CD4-positive, alpha-beta T cell treated with Interleukin-12 subunit alpha and Interleukin-12 subunit beta, for 1 hour (primary cell): ENCODE data around the gene ARMC9.
"Not testable (repeated sequence)": the region's sequence is repeated elsewhere in the genome, so short reads cannot be mapped to it uniquely, and the experiment has no call there.

Experiments used
- DNase-seq: peaks from one replicate; pipeline ENCODE4 v3.0.0-alpha.2; 2020

Gene ARMC9

DNA sequence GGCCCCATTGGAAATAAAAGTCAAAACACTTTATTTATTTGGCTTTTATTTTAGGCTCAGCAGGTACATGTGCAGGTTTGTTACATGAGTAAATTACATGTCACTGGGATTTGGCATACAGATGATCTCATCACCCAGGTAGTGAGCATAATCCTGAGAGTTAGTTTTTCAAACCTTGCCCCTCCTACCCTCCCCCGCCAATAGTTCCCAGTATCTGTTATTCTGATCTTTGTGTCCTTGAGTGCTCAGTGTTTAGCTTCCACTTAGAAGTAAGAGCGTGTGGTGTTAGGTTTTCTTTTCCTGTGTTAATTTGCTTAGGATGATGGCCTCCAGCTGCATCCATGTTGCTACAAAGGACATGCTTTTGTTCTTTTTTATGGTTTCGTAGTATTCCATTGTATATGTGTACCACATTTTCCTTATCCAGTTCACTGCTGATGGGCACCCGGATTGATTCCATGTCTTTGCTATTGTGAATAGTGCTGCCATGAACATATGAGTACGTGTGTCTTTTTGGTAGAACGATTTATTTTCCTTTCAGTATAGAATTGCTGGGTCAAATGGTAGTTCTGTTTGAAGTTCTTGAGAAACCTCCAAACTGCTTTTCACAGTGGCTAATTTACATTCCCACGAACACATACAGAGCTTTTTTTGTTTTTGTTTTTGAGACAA lies 47.9 kb downstream of the ARMC9 start:
- no peak for DNase-seq

GRCh38 chr2:231250146-231250545 lies 51.7 kb downstream of the ARMC9 start:
- DNase-seq = no peak

GRCh38 chr2:231250698-231251097 lies 52.3 kb downstream of the ARMC9 start:
- DNase-seq = no peak

GRCh38 chr2:231253292-231253691 lies 54.9 kb downstream of the ARMC9 start:
- not testable (repeated sequence) for DNase-seq

- DNase-seq = no peak
Observed at GRCh38 chr2:231256494-231256893, 58.1 kb downstream of the ARMC9 start.

DNA sequence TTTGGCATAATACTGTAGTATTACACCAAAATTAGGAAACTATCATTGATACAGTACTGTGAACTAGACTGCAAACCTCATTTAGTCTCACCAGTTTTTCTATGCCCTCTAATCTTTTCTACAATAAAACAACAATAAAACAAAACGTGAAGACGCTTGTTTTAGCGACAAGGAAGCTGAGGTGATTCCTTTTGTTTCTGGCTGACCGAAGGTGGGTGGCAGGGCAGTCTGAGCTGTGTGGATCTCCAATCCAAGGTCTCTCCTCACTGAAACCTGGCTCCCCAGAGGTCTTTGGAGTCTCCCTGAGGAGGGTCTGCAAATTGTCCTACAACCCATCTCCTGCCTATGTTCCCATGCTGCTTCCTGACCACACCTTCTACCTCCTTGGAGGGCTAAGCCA lies 59.3 kb downstream of the ARMC9 start:
- DNase-seq = no peak

- no peak for DNase-seq
Observed at GRCh38 chr2:231258701-231259100, 60.3 kb downstream of the ARMC9 start.

GRCh38 chr2:231259104-231259503 lies 60.7 kb downstream of the ARMC9 start:
- peak; percentile 21 for DNase-seq

DNA sequence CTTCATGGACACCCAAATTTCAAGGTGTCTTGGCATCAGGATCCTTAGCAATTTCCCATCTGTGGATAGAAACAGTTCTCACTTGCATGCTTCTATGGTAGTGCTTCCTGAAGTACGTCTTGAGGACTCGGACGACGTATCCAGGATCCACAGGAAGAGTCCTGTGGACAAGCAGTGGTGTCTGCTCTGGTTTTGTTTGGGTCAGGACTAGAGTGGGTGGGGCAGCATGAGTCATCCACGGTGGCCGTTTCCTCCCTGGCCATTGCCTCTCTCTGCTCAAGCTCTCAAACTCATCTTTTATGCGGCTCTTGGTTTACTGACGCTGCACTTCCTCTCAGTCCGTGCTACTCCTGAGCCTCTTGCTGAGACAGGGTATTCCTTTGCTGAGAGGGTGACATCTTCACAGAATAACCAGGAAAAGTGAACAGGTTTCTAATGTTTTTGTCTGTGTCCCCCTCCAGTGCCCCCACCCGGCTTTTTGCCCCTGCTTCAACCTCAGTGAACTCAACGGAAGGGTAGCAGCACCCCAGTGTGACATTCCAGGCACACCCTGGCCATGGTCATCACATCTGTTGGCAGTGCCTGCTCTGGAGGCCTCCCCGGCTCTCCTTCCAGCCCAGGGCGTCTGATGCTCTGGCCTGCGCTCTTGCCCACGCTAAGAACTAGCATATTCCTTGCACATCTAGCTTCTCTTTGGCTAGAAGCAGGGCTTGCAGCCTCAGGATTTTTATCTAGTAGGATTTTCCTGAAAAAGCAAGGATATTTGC lies 62.2 kb downstream of the ARMC9 start:
- DNase-seq = no peak

GRCh38 chr2:231263118-231263831 lies 64.8 kb downstream of the ARMC9 start:
- DNase-seq = no peak

GRCh38 chr2:231270221-231271114 lies 72.0 kb downstream of the ARMC9 start:
- DNase-seq = no peak

GRCh38 chr2:231272991-231273390 lies 74.6 kb downstream of the ARMC9 start:
- DNase-seq = no peak

DNA sequence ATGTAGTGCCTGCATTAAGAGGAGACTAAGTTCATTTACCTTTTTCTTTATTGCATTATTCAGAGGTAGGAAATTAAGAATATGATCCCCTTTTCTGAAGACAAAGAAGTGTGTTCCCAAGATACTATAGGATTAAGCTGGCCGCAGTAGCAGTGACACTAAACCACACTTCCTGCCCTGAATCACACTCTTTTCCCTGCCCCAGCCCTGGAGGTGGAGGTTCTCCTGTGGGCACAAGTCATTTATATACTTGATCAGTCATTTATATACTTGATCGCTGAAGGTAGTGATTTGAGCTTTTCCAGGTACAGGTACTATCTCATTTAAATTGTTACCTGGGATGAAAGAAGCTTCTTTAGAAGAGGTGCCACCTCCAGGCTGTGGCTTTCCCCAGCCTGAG lies 78.6 kb downstream of the ARMC9 start:
- no peak for DNase-seq

DNA sequence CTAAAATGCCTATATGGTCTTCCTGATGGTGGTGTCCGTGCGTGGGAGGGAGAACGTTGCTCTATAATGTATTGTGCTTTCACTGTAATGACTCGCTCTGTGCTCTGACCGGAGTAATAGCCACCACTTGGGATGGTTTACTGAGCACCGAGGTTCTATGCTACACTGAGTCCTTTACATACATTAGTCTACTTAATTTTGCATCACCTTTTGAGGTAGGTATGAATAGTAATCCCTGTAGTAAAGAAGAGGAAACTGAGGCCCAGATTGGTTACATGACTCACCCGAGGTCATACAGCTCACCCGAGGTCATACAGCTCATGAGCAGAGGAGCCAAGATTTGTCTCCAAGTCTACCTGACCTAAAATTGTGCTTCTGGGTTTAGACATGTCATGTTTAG lies 79.5 kb downstream of the ARMC9 start:
- no peak for DNase-seq

GRCh38 chr2:231278868-231279267 lies 80.4 kb downstream of the ARMC9 start:
- DNase-seq = no peak

GRCh38 chr2:231280846-231281245 lies 82.4 kb downstream of the ARMC9 start:
- DNase-seq = no peak

- no peak for DNase-seq
Observed at GRCh38 chr2:231284296-231284695, 85.9 kb downstream of the ARMC9 start.

GRCh38 chr2:231286964-231287363 lies 88.5 kb downstream of the ARMC9 start:
- DNase-seq = no peak

GRCh38 chr2:231287696-231288095 lies 89.3 kb downstream of the ARMC9 start:
- DNase-seq = no peak

DNA sequence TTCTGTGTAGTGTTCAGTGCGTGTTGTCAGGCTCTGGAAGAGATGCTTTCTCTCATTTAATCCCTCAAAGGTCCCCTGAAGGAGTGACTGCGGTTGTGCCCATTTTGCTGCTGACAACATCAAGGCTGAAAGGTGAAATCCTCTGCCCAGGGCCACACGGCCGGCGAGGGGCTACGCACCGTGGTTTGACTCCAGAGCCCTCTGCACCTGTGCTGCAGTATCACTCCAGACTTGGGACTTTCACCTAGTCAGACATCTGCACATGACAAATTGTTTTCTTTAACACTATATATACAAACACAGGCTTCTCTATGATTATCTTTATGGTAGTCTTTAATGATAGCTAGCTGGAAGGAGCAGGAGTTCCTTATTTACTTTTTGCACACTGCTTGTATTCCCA lies 90.2 kb downstream of the ARMC9 start:
- DNase-seq = no peak

- no peak for DNase-seq
Observed at GRCh38 chr2:231290321-231291015, 92.0 kb downstream of the ARMC9 start.

DNA sequence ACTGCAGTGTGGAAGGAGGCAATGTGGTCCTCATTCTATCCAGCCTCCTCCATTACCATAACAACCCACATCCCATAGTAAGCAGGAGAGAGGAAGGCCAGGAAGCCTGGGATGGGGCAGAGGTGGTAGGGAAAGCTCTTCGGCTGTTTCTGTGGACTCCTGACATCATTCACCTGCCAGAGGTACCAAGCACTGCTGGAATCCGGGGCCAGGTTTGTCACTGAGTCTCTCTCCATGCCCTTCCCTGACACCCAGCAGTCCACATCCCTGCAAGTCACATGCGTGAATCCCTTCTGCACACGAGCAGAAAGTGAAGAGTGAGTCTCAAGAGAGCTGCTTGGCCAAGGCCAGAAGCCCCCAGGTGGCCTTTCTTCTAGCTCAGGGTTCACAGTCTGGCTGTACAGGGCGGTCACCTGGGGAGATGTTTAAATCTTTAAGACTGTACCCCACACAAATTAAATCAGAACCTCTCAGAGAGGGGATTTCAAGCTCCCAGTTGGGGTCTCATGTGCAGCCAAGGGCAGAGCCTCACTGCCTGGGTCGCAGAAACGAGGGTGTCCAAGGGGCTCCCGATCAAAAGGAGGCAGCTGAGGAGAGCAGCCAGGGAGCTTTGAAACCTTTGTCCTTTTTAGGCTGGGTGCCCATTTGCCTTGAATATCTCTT lies 94.2 kb downstream of the ARMC9 start:
- no peak for DNase-seq
